Uterus (tissue), 2 donors: ENCODE results near the gene CDS2.

Source experiments
- CTCF ChIP-seq, 4 experiments: fragments of 200-600 bp in 2 of 4; fragments of 450-650 bp in 2 of 4; sonication (generic) in 2 of 4; IDR thresholded peaks; one replicate each; pipeline ENCODE4 v1.5.1; 2016 to 2019; ENCODE audit warnings: antibody characterized with exemption in 4 of 4, mild to moderate bottlenecking in 2 of 4, moderate library complexity in 1 of 4
- POLR2A ChIP-seq, 2 donors: fragments of 450-650 bp; IDR thresholded peaks; one replicate each; pipeline ENCODE4 v1.6.1; 2016; ENCODE audit warnings: antibody characterized with exemption in 2 of 2, mild to moderate bottlenecking in 1 of 2, moderate library complexity in 1 of 2

- TF ChIP-seq CTCF (IDR thresholded peaks at IDR 0.05) (no peak), POLR2A (IDR thresholded peaks at IDR 0.05) (no peak)
These were observed 21.8 kb downstream of the CDS2 start for GRCh38 chr20:5148581-5148980.
